ENCODE data around the gene NTM. TPM values are rescaled to one million over a fixed set of nuclear protein-coding genes. Genes with fewer than 3 reads are reported as not detected.

Gene NTM
- total RNA-seq, 1 experiment from 2014 or later = 9.9 TPM

DNA sequence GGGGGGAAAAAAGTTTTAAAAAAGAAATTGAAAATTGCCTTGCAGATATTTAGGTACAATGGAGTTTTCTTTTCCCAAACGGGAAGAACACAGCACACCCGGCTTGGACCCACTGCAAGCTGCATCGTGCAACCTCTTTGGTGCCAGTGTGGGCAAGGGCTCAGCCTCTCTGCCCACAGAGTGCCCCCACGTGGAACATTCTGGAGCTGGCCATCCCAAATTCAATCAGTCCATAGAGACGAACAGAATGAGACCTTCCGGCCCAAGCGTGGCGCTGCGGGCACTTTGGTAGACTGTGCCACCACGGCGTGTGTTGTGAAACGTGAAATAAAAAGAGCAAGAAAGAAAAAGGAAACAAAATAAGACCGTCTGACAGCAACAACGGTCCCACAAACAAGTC, 964.9 kb downstream of the NTM start:
- H3K36me3 Mint-ChIP-seq (ENCODE audit: insufficient read depth in 1 of 3, low read depth in 3 of 3) = peaks cover 0 to 4% (median 3%) of the 10 kb centered on the region in 3 experiments; a peak in 3 of 7 replicates
- no peak overlapping the region for H2AK5ac ChIP-seq (ENCODE audit: insufficient read length, low read length)
- H2BK15ac ChIP-seq (ENCODE audit: low read depth, low read length) = no peak overlapping the region
- peaks cover 65% of the 10 kb centered on the region for H3K27me3 Mint-ChIP-seq (ENCODE audit: low read depth)
- no peak overlapping the region for H3K23ac ChIP-seq (ENCODE audit: insufficient read length, low read depth, low read length)
- H3K79me1 ChIP-seq (ENCODE audit: insufficient read depth, low read depth, low read length, poor library complexity, severe bottlenecking) = no peaks in the 10 kb centered on the region
- H2BK20ac ChIP-seq (ENCODE audit: low read depth, low read length, poor library complexity, severe bottlenecking) = no peak overlapping the region
- no peak overlapping the region for H3K4me3 Mint-ChIP-seq
- H4K91ac ChIP-seq (ENCODE audit: insufficient read length, low read depth, low read length) = no peak overlapping the region
- H3K27ac Mint-ChIP-seq = no peak overlapping the region
- H2BK120ac ChIP-seq (ENCODE audit: low read depth, low read length, poor library complexity, severe bottlenecking) = no peak overlapping the region
- no peak overlapping the region for H2BK5ac ChIP-seq (ENCODE audit: insufficient read length, low read length)
- no peaks in the 10 kb centered on the region for H3K9me3 ChIP-seq (ENCODE audit: control insufficient read depth, low read depth, low read length)
- no peak overlapping the region for H2BK12ac ChIP-seq (ENCODE audit: insufficient read length, low read depth, low read length)
- TF ChIP-seq CTCF (conservative IDR thresholded peaks at IDR 0.05) = no peak
- H3K79me2 ChIP-seq (ENCODE audit: insufficient read depth, low read length) = no peaks in the 10 kb centered on the region
- no peak overlapping the region for H3K18ac ChIP-seq (ENCODE audit: insufficient read length, low read depth, low read length)
- H3K56ac ChIP-seq (ENCODE audit: insufficient read length, low read depth, low read length) = no peak overlapping the region
- H3K23me2 ChIP-seq (ENCODE audit: insufficient read length, low read depth, low read length, poor library complexity, severe bottlenecking) = no peaks in the 10 kb centered on the region
- H3T11ph ChIP-seq (ENCODE audit: low read length) = no peak overlapping the region
- no peak overlapping the region for H3K4me2 ChIP-seq (ENCODE audit: insufficient read depth, insufficient read length, low read length)
- no peak overlapping the region for H3K27ac ChIP-seq (ENCODE audit: insufficient read length, low read depth, low read length)
- H3K14ac ChIP-seq (ENCODE audit: insufficient read depth, low read length) = no peak overlapping the region
- H4K5ac ChIP-seq (ENCODE audit: insufficient read length, low read depth, low read length) = no peak overlapping the region
- DNase-seq = no peak
- H2AFZ ChIP-seq (ENCODE audit: low read length) = no peak overlapping the region
- H4K20me1 ChIP-seq (ENCODE audit: control insufficient read depth, insufficient read depth, insufficient read length) = no peaks in the 10 kb centered on the region
- no peaks in the 10 kb centered on the region for H3K4me1 ChIP-seq (ENCODE audit: insufficient read depth, low read length)
- no peak overlapping the region for H3K9ac ChIP-seq (ENCODE audit: extremely low read depth, insufficient read length, low read length)
- WGBS (ENCODE audit: extremely low coverage, insufficient read length, low lambda C conversion rate) = no CpG with 5 or more reads among the region's 14 CpGs
- H4K8ac ChIP-seq (replicated peaks; ENCODE audit: insufficient read length, low read depth, low read length) = no peak overlapping the region
- H3K4me1 Mint-ChIP-seq = peaks cover 17 to 21% of the 10 kb centered on the region in 2 experiments
- no peaks in the 10 kb centered on the region for H3K27me3 ChIP-seq (ENCODE audit: insufficient read depth, low read length)
- no peak overlapping the region for H3K4ac ChIP-seq (ENCODE audit: low read depth, low read length)
- H3K9me3 Mint-ChIP-seq = no peaks in the 10 kb centered on the region; a peak in 1 of 5 replicates
